ENCODE data around the gene STK24. TPM values are rescaled to one million over a fixed set of nuclear protein-coding genes. Genes with fewer than 3 reads are reported as not detected.

The STK24 gene
- total RNA-seq, 2 experiments from 2014 or later = 150 to 152 TPM

Other genes with a start within 250 kb of the STK24 start
- not detected for gene SLC15A1, start 175.6 kb upstream of the STK24 start, total RNA-seq

Data from activated CD8-positive, alpha-beta memory T cell treated with anti-CD3 and anti-CD28 coated beads for 36 hours (primary cell).